Liver (tissue), 3 donors: ENCODE data around the gene B9D1.

Source experiments
- ATF3 ChIP-seq: IDR thresholded peaks from 2 replicates; pipeline ENCODE4 v1.6.1; 2016; ENCODE audit warnings: antibody characterized with exemption
- FOXA1 ChIP-seq: IDR thresholded peaks from 2 replicates; pipeline ENCODE4 v1.6.1; 2016; ENCODE audit warnings: antibody characterized with exemption
- GABPA ChIP-seq, 2 donors: IDR thresholded peaks in 1 of 2; conservative IDR thresholded peaks in 1 of 2; 2 replicates each; pipeline ENCODE4 v1.6.1; 2016; ENCODE audit warnings: antibody characterized with exemption in 2 of 2, mild to moderate bottlenecking in 1 of 2, moderate library complexity in 1 of 2
- HNF4G ChIP-seq: IDR thresholded peaks from 2 replicates; pipeline ENCODE4 v1.6.1; 2016; ENCODE audit warnings: antibody characterized with exemption
- JUND ChIP-seq, 2 donors: IDR thresholded peaks; 2 replicates each; pipeline ENCODE4 v1.6.1; 2016; ENCODE audit warnings: antibody characterized with exemption in 2 of 2
- RAD21 ChIP-seq, 2 donors: IDR thresholded peaks; 2 replicates each; pipeline ENCODE4 v1.6.1; 2016; ENCODE audit warnings: antibody characterized with exemption in 2 of 2, mild to moderate bottlenecking in 2 of 2
- SP1 ChIP-seq: IDR thresholded peaks from 2 replicates; pipeline ENCODE4 v1.6.1; 2018; ENCODE audit warnings: antibody characterized with exemption, mild to moderate bottlenecking
- TAF1 ChIP-seq: conservative IDR thresholded peaks from 2 replicates; pipeline ENCODE4 v1.6.1; 2016; ENCODE audit warnings: antibody characterized with exemption, mild to moderate bottlenecking
- YY1 ChIP-seq: IDR thresholded peaks from 2 replicates; pipeline ENCODE4 v1.6.1; 2016; ENCODE audit warnings: antibody characterized with exemption, mild to moderate bottlenecking
- TF ChIP-seq, protein P1 (sequence below): fragments of 150-350 bp; IDR thresholded peaks from 2 replicates; pipeline ENCODE4 v1.5.1; 2017; ENCODE audit warnings: improper control_type of control experiment, low read depth, low read length; ENCODE audit not compliant: missing input control
- TF ChIP-seq, protein P2 (sequence below): IDR thresholded peaks from 2 replicates; pipeline ENCODE4 v1.6.1; 2016; ENCODE audit warnings: antibody characterized with exemption
- TF ChIP-seq, protein P3 (sequence below): IDR thresholded peaks from 2 replicates; pipeline ENCODE4 v1.6.1; 2016; ENCODE audit warnings: antibody characterized with exemption
- TF ChIP-seq, protein P4 (sequence below): IDR thresholded peaks from 2 replicates; pipeline ENCODE4 v1.6.1; 2016; ENCODE audit warnings: antibody characterized with exemption, mild to moderate bottlenecking
- donor health status: healthy.
- donor health status: healthy.

- TF ChIP-seq FOXA1 (no peak), YY1 (no peak), RAD21 (IDR thresholded peaks at IDR 0.05) (no peak), JUND (IDR thresholded peaks at IDR 0.05) (no peak), ATF3 (no peak), TAF1 (no peak), SP1 (no peak), GABPA (IDR thresholded peaks at IDR 0.05 in 1 of 2, conservative IDR thresholded peaks at IDR 0.05 in 1 of 2) (no peak), HNF4G (no peak)
- TF ChIP-seq, protein P1, sequence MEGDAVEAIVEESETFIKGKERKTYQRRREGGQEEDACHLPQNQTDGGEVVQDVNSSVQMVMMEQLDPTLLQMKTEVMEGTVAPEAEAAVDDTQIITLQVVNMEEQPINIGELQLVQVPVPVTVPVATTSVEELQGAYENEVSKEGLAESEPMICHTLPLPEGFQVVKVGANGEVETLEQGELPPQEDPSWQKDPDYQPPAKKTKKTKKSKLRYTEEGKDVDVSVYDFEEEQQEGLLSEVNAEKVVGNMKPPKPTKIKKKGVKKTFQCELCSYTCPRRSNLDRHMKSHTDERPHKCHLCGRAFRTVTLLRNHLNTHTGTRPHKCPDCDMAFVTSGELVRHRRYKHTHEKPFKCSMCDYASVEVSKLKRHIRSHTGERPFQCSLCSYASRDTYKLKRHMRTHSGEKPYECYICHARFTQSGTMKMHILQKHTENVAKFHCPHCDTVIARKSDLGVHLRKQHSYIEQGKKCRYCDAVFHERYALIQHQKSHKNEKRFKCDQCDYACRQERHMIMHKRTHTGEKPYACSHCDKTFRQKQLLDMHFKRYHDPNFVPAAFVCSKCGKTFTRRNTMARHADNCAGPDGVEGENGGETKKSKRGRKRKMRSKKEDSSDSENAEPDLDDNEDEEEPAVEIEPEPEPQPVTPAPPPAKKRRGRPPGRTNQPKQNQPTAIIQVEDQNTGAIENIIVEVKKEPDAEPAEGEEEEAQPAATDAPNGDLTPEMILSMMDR = no peak
- TF ChIP-seq, protein P2, sequence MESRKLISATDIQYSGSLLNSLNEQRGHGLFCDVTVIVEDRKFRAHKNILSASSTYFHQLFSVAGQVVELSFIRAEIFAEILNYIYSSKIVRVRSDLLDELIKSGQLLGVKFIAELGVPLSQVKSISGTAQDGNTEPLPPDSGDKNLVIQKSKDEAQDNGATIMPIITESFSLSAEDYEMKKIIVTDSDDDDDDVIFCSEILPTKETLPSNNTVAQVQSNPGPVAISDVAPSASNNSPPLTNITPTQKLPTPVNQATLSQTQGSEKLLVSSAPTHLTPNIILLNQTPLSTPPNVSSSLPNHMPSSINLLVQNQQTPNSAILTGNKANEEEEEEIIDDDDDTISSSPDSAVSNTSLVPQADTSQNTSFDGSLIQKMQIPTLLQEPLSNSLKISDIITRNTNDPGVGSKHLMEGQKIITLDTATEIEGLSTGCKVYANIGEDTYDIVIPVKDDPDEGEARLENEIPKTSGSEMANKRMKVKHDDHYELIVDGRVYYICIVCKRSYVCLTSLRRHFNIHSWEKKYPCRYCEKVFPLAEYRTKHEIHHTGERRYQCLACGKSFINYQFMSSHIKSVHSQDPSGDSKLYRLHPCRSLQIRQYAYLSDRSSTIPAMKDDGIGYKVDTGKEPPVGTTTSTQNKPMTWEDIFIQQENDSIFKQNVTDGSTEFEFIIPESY = no peak
- TF ChIP-seq, protein P3, sequence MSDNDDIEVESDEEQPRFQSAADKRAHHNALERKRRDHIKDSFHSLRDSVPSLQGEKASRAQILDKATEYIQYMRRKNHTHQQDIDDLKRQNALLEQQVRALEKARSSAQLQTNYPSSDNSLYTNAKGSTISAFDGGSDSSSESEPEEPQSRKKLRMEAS = no peak
- TF ChIP-seq, protein P4, sequence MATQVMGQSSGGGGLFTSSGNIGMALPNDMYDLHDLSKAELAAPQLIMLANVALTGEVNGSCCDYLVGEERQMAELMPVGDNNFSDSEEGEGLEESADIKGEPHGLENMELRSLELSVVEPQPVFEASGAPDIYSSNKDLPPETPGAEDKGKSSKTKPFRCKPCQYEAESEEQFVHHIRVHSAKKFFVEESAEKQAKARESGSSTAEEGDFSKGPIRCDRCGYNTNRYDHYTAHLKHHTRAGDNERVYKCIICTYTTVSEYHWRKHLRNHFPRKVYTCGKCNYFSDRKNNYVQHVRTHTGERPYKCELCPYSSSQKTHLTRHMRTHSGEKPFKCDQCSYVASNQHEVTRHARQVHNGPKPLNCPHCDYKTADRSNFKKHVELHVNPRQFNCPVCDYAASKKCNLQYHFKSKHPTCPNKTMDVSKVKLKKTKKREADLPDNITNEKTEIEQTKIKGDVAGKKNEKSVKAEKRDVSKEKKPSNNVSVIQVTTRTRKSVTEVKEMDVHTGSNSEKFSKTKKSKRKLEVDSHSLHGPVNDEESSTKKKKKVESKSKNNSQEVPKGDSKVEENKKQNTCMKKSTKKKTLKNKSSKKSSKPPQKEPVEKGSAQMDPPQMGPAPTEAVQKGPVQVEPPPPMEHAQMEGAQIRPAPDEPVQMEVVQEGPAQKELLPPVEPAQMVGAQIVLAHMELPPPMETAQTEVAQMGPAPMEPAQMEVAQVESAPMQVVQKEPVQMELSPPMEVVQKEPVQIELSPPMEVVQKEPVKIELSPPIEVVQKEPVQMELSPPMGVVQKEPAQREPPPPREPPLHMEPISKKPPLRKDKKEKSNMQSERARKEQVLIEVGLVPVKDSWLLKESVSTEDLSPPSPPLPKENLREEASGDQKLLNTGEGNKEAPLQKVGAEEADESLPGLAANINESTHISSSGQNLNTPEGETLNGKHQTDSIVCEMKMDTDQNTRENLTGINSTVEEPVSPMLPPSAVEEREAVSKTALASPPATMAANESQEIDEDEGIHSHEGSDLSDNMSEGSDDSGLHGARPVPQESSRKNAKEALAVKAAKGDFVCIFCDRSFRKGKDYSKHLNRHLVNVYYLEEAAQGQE = no peak
These were observed 52.4 kb downstream of the B9D1 start for GRCh38 chr17:19310151-19310550.
